Anterior cingulate cortex (tissue), 58 donors: ENCODE measurements around the gene ETFA.
"Not testable (repeated sequence)": the region's sequence is repeated elsewhere in the genome, so short reads cannot be mapped to it uniquely, and the experiment has no call there.

Source experiments
- DNase-seq, 58 donors: peaks; one replicate each; lab custom pipeline; 2025; lab: John Stamatoyannopoulos, UW

Gene ETFA

GRCh38 chr15:76327191-76328105 is 16.2 kb upstream of the ETFA start:
- no peak for DNase-seq

GRCh38 chr15:76325704-76326103 is 14.4 kb upstream of the ETFA start:
- no peak for DNase-seq

- no peak for DNase-seq
Measured at GRCh38 chr15:76324066-76324465, 12.8 kb upstream of the ETFA start.

GRCh38 chr15:76321602-76322001 is 10.3 kb upstream of the ETFA start:
- no peak for DNase-seq

- no peak for DNase-seq
Measured at GRCh38 chr15:76321171-76321570, 9.9 kb upstream of the ETFA start.

- DNase-seq = no peak
Measured at GRCh38 chr15:76320012-76320411, 8.7 kb upstream of the ETFA start.

- no peak for DNase-seq
Measured at GRCh38 chr15:76313731-76314130, 2.5 kb upstream of the ETFA start.

- DNase-seq = not testable (repeated sequence)
Measured at GRCh38 chr15:76313175-76313567, 1.9 kb upstream of the ETFA start.

- no peak for DNase-seq
Measured at GRCh38 chr15:76312540-76313174, 1.4 kb upstream of the ETFA start.

- DNase-seq = peak in 6 of 58 donors; percentile 13 to 40 (median 36)
Measured at GRCh38 chr15:76310475-76311099, 682 bp downstream of the ETFA start.

GRCh38 chr15:76309601-76310330 is 1.5 kb downstream of the ETFA start:
- no peak for DNase-seq

- DNase-seq = no peak
Measured at GRCh38 chr15:76303909-76304308, 7.4 kb downstream of the ETFA start.

GRCh38 chr15:76299786-76300185 is 11.5 kb downstream of the ETFA start:
- DNase-seq = no peak

- DNase-seq = no peak
Measured at GRCh38 chr15:76298986-76299385, 12.3 kb downstream of the ETFA start.

- not testable (repeated sequence) for DNase-seq
Measured at GRCh38 chr15:76297951-76298350, 13.3 kb downstream of the ETFA start.

GRCh38 chr15:76296849-76297248 is 14.4 kb downstream of the ETFA start:
- no peak for DNase-seq

GRCh38 chr15:76294463-76294862 is 16.8 kb downstream of the ETFA start:
- DNase-seq = not testable (repeated sequence)

GRCh38 chr15:76293361-76293760 is 17.9 kb downstream of the ETFA start:
- no peak for DNase-seq

- no peak for DNase-seq
Measured at GRCh38 chr15:76289582-76289981, 21.7 kb downstream of the ETFA start.

GRCh38 chr15:76286271-76286879 is 24.9 kb downstream of the ETFA start:
- no peak for DNase-seq
